ENCODE results near the gene HOXA6. TPM values are rescaled to one million over a fixed set of nuclear protein-coding genes. Genes with fewer than 3 reads are reported as not detected.

The HOXA6 gene
- total RNA-seq, 1 donor from 2014 or later, result 6.5 TPM

DNA sequence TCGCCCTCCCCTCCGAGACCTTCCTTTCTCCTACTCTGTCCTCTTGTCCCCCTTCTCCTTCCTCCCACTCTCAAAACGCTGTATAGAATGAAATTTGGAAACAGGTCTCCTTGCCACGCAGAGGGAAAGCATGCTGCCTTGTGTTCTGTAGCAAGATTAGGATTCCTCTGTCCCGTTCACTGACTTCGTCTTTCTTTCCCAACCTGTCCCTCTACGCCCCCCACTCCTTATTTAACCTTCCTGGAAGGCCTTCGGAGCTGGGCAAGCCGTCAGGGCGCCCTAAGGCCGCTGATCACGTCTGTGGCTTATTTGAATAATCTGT lies 16.4 kb upstream of the HOXA6 start:
- no peak overlapping the region for H3K27ac ChIP-seq
- ATAC-seq, result no peak
- H3K36me3 ChIP-seq, result no peaks in the 10 kb centered on the region
- intact Hi-C loops (cut with DNase I), result loop anchor here (10.0 kb wide), 2 partner anchors 1269 to 1299 kb away; no protein-coding TSS in a partner anchor
- H3K9me3 ChIP-seq, result no peaks in the 10 kb centered on the region
- TF ChIP-seq, protein P1, sequence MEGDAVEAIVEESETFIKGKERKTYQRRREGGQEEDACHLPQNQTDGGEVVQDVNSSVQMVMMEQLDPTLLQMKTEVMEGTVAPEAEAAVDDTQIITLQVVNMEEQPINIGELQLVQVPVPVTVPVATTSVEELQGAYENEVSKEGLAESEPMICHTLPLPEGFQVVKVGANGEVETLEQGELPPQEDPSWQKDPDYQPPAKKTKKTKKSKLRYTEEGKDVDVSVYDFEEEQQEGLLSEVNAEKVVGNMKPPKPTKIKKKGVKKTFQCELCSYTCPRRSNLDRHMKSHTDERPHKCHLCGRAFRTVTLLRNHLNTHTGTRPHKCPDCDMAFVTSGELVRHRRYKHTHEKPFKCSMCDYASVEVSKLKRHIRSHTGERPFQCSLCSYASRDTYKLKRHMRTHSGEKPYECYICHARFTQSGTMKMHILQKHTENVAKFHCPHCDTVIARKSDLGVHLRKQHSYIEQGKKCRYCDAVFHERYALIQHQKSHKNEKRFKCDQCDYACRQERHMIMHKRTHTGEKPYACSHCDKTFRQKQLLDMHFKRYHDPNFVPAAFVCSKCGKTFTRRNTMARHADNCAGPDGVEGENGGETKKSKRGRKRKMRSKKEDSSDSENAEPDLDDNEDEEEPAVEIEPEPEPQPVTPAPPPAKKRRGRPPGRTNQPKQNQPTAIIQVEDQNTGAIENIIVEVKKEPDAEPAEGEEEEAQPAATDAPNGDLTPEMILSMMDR (IDR thresholded peaks at IDR 0.05), result no peak
- DNase-seq, result no peak
- H3K4me3 ChIP-seq, result peak overlapping the region; percentile 39
- H3K27me3 ChIP-seq, result peaks cover 94% of the 10 kb centered on the region
- H3K4me1 ChIP-seq, result peaks cover 29% of the 10 kb centered on the region

DNA sequence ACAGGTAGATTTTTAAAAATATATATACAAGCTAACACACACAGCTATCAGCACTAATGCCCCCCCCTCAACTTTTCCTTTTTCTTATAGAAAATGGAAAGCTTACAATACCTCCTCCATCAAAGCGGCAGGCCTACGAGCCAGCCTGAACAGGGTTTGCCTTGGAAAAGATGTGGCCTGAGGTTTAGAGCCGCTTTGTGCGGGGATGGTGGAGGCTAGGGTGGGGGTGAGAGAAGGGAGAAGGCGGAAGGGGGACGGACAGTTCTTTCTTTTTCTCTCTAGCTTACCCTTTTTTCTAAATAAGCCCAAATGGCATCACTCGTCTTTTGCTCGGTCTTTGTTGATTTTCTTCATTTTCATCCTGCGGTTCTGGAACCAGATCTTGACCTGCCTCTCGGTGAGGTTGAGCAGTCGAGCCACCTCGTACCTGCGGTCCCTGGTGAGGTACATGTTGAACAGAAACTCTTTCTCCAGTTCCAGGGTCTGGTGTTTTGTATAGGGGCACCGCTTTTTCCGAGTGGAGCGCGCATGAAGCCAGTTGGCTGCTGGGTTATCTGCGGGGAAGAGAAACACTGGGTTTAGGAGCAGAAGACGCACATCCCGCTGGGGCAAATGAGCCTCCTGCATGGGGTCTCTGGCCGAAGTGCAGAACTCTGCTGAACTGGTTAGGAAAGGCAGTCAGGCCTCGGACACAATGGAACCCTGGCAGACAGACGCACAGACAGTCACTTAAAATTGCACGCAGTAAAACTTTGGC lies 15.9 kb upstream of the HOXA6 start:
- peak; percentile 13 for DNase-seq
- no peak for ATAC-seq
- peaks cover 93% of the 10 kb centered on the region for H3K27me3 ChIP-seq
- H3K4me1 ChIP-seq, result peaks cover 29% of the 10 kb centered on the region
- no peak overlapping the region for H3K27ac ChIP-seq
- TF ChIP-seq, protein P1 (IDR thresholded peaks at IDR 0.05), result no peak
- H3K4me3 ChIP-seq, result no peak overlapping the region
- no peaks in the 10 kb centered on the region for H3K36me3 ChIP-seq
- H3K9me3 ChIP-seq, result no peaks in the 10 kb centered on the region
- intact Hi-C loops (cut with DNase I), result loop anchor here (10.0 kb wide), 2 partner anchors 1269 to 1299 kb away; no protein-coding TSS in a partner anchor

DNA sequence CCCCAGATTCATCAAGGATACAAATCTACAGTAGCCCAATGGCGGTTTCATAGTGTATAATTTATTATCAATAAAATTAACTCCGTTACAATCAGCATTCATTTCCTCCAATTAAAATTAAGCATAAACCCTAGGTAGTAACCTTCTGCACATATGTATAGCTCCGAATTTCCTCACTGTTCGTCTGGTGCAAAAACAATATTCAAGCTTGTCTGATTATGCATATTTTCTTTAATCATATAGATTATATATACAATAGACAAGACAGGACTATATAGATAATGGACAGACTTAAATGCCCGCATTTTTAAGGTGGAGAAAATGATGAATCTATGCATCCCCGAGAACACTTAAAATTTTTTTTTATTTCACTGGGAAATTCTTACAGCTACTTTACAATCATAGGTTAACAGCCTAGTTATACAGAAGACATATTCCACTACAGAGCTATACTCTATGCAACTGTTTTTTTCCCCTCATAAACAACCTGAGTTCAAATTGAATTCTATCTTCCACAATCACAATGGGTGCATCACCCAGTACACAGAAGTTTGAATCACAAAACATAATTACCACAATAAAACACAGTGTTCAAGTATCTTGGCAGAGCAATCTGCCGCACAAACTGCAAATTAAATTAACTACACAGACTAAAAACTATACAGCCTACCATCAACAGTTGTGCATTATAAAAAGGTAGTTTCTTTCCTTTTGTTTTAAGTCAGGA lies 15.2 kb upstream of the HOXA6 start:
- no peak overlapping the region for H3K27ac ChIP-seq
- H3K4me1 ChIP-seq, result peaks cover 29% of the 10 kb centered on the region
- no peaks in the 10 kb centered on the region for H3K36me3 ChIP-seq
- ATAC-seq (no peak), DNase-seq (no peak)
- peaks cover 93% of the 10 kb centered on the region for H3K27me3 ChIP-seq
- intact Hi-C loops (cut with DNase I), result loop anchor here (10.0 kb wide), 2 partner anchors 1268 to 1298 kb away; no protein-coding TSS in a partner anchor
- TF ChIP-seq, protein P1 (IDR thresholded peaks at IDR 0.05), result no peak
- no peaks in the 10 kb centered on the region for H3K9me3 ChIP-seq
- H3K4me3 ChIP-seq, result no peak overlapping the region

DNA sequence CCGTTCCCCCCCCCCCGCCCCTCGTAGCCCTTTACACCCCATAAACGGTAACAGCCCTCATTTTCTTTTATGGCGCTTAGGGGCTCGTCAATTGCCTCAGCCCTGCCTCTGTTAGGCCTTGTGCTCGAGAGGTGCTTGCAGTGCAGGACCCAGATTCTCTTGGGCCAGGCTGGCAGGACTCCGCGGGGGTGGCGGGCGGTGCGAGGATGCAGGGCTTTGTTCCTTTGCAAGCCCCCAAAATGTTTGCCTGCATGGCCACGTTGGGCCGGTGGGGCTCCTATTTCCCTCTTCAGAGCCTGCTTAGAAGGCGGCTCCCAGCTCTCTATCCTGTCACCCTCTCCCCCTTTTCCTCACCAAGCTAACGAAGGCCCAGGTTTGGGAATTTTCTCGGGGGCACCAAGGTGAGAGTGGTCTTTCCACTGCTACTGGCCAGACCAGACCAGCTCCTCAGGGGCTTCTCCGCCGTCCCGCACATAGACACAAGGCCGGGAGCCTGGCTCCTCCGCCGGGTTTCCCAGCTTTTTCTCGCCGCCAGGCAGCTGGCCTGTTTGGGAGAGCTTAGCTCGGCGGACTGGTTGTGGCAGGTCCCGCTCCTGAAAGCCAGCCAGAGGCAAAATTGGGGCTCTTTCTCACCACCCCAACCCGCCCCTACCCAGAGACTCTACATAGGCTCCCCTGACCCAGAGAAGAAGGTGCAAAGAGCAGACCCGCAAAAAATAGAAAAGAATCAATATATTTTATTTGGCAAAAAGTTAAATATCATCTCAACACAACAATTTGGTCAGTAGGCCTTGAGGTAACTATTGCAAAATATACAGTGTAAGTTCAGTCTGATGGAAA lies 14.4 kb upstream of the HOXA6 start:
- ATAC-seq, result no peak
- Histone ChIP-seq H3K9me3 (no peaks in the 10 kb centered on the region), H3K4me3 (no peak overlapping the region)

More for the DNA sequence above, 14.4 kb upstream of the HOXA6 start:
- Histone ChIP-seq H3K36me3 (no peaks in the 10 kb centered on the region), H3K27me3 (peaks cover 93% of the 10 kb centered on the region), H3K27ac (no peak overlapping the region), H3K4me1 (peaks cover 29% of the 10 kb centered on the region)
- TF ChIP-seq, protein P1 (IDR thresholded peaks at IDR 0.05), result no peak
- peak; percentile 59 for DNase-seq
- intact Hi-C loops (cut with DNase I), result loop anchor here (10.0 kb wide), 2 partner anchors 1267 to 1297 kb away; no protein-coding TSS in a partner anchor
